ENCODE results near the gene GZMM. TPM values are rescaled to one million over a fixed set of nuclear protein-coding genes. Genes with fewer than 3 reads are reported as not detected.

Gene GZMM
- total RNA-seq, 1 experiment from 2014 or later: 0.66 TPM

GRCh38 chr19:501646-502045 is 42.2 kb upstream of the GZMM start:
- Histone ChIP-seq H3K4ac (ENCODE audit: low read depth, low read length) (no peak overlapping the region), H2AFZ (ENCODE audit: low read length) (no peak overlapping the region), H2BK120ac (ENCODE audit: low read depth, low read length, poor library complexity, severe bottlenecking) (no peak overlapping the region), H3K79me2 (ENCODE audit: insufficient read depth, low read length) (no peaks in the 10 kb centered on the region), H2BK5ac (ENCODE audit: insufficient read length, low read length) (no peak overlapping the region), H3K9ac (ENCODE audit: extremely low read depth, insufficient read length, low read length) (no peak overlapping the region), H3K4me2 (ENCODE audit: insufficient read depth, insufficient read length, low read length) (no peak overlapping the region), H3T11ph (ENCODE audit: low read length) (no peak overlapping the region), H4K8ac (replicated peaks; ENCODE audit: insufficient read length, low read depth, low read length) (no peak overlapping the region), H4K5ac (ENCODE audit: insufficient read length, low read depth, low read length) (no peak overlapping the region), H3K23ac (ENCODE audit: insufficient read length, low read depth, low read length) (no peak overlapping the region), H3K18ac (ENCODE audit: insufficient read length, low read depth, low read length) (no peak overlapping the region), H3K4me1 (ENCODE audit: insufficient read depth, low read length) (no peaks in the 10 kb centered on the region), H3K23me2 (ENCODE audit: insufficient read length, low read depth, low read length, poor library complexity, severe bottlenecking) (peaks cover 9% of the 10 kb centered on the region), H3K27ac (ENCODE audit: insufficient read length, low read depth, low read length) (no peak overlapping the region), H4K91ac (ENCODE audit: insufficient read length, low read depth, low read length) (no peak overlapping the region), H4K20me1 (ENCODE audit: control insufficient read depth, insufficient read depth, insufficient read length) (no peaks in the 10 kb centered on the region), H3K14ac (ENCODE audit: insufficient read depth, low read length) (no peak overlapping the region), H2BK20ac (ENCODE audit: low read depth, low read length, poor library complexity, severe bottlenecking) (no peak overlapping the region), H3K9me3 (ENCODE audit: control insufficient read depth, low read depth, low read length) (no peaks in the 10 kb centered on the region), H3K27me3 (ENCODE audit: insufficient read depth, low read length) (peaks cover 14% of the 10 kb centered on the region; the same call in 1 of the 2 replicates), H3K79me1 (ENCODE audit: insufficient read depth, low read depth, low read length, poor library complexity, severe bottlenecking) (no peaks in the 10 kb centered on the region), H2BK15ac (ENCODE audit: low read depth, low read length) (no peak overlapping the region), H2AK5ac (ENCODE audit: insufficient read length, low read length) (no peak overlapping the region), H3K56ac (ENCODE audit: insufficient read length, low read depth, low read length) (no peak overlapping the region), H2BK12ac (ENCODE audit: insufficient read length, low read depth, low read length) (no peak overlapping the region)
- no peak overlapping the region for H3K4me3 Mint-ChIP-seq
- DNase-seq: peak; percentile 27
- H3K9me3 Mint-ChIP-seq: peaks cover 5 to 6% of the 10 kb centered on the region in 2 experiments; a peak in 4 of 5 replicates
- no peak overlapping the region for H3K27ac Mint-ChIP-seq
- TF ChIP-seq, protein P1, sequence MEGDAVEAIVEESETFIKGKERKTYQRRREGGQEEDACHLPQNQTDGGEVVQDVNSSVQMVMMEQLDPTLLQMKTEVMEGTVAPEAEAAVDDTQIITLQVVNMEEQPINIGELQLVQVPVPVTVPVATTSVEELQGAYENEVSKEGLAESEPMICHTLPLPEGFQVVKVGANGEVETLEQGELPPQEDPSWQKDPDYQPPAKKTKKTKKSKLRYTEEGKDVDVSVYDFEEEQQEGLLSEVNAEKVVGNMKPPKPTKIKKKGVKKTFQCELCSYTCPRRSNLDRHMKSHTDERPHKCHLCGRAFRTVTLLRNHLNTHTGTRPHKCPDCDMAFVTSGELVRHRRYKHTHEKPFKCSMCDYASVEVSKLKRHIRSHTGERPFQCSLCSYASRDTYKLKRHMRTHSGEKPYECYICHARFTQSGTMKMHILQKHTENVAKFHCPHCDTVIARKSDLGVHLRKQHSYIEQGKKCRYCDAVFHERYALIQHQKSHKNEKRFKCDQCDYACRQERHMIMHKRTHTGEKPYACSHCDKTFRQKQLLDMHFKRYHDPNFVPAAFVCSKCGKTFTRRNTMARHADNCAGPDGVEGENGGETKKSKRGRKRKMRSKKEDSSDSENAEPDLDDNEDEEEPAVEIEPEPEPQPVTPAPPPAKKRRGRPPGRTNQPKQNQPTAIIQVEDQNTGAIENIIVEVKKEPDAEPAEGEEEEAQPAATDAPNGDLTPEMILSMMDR (conservative IDR thresholded peaks at IDR 0.05): no peak
- H3K36me3 Mint-ChIP-seq (ENCODE audit: insufficient read depth in 1 of 3, low read depth in 3 of 3): peaks cover 0 to 2% (median 0%) of the 10 kb centered on the region in 3 experiments; a peak in 2 of 7 replicates
- peaks cover 53% of the 10 kb centered on the region for H3K27me3 Mint-ChIP-seq (ENCODE audit: low read depth)
- peaks cover 3 to 17% of the 10 kb centered on the region in 2 experiments; a peak in 3 of 4 replicates for H3K4me1 Mint-ChIP-seq
- no CpG with 5 or more reads among the region's 17 CpGs for WGBS (ENCODE audit: extremely low coverage, insufficient read length, low lambda C conversion rate)
